ENCODE results near the gene FAM170B.

- TF ChIP-seq POLR2A (IDR thresholded peaks at IDR 0.05; ENCODE audit: low read depth) (no peak), CTCF (IDR thresholded peaks at IDR 0.05) (no peak), POLR2AphosphoS5 (IDR thresholded peaks at IDR 0.05) (peak; percentile 5 to 29), EP300 (IDR thresholded peaks at IDR 0.05) (no peak)
Measured at GRCh38 chr10:49083261-49083660, 50.6 kb downstream of the FAM170B start.

Data from esophagus muscularis mucosa (tissue), 4 donors.